IMR-90 (cell line): Measurements from ENCODE around the gene COL11A2.

Experiments
- CTCF ChIP-seq: conservative IDR thresholded peaks from 2 replicates; pipeline ENCODE4 v1.5.1; 2012; ENCODE audit warnings: mild to moderate bottlenecking, low read depth, low read length, improper control_type of control experiment
- RFX5 ChIP-seq: IDR thresholded peaks from 2 replicates; pipeline ENCODE4 v1.8.0; 2012; ENCODE audit warnings: low read depth, mild to moderate bottlenecking, low read length, moderate library complexity

GRCh38 chr6:33120001-33120400, 72.3 kb downstream of the COL11A2 start:
- TF ChIP-seq CTCF (no peak), RFX5 (no peak)
